ENCODE data around the gene MRPL55. TPM values are rescaled to one million over a fixed set of nuclear protein-coding genes. Genes with fewer than 3 reads are reported as not detected.

The MRPL55 gene
- total RNA-seq, 1 experiment from 2014 or later = 85.3 TPM

DNA sequence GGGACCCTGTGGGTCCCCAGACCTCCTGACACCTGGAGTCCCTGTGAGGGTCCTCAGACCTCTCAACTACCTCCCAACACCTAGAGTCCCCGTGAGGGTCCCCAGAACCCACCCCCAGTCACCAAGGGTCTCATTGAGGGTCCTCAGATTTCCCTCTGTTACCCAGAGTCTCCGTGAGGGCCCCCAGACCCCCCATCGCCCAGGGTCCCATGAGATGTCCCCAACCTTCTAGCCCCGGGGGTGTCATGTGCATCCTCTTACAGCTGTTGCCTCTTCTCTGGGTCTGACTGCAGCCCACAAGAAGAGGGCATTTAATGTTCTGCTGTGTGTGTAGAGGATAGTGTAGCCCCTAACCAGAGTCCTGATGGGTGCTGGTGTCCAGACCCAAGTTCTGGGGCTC lies 38.7 kb upstream of the MRPL55 start:
- DNase-seq (ENCODE audit: low spot score) = no peak

DNA sequence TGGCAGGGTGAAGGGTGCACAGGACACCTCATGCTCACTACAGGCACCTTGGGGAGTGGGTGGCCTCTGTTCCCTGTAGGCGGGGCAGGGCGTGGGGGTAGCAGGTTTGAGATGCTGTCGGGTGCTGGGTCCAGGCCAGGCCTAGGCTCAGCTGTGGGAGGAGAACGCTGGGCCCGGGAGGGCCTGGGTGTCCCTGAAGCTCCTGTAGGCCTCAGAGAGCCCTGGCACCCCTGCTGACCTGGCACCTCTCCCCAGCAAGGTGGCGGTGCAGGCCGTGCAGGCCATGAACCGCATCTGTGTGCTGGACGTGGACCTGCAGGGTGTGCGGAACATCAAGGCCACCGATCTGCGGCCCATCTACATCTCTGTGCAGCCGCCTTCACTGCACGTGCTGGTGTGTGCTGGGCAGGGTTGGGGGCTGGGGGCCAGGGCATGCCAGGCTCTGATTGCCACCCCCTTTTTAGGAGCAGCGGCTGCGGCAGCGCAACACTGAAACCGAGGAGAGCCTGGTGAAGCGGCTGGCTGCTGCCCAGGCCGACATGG lies 38.1 kb upstream of the MRPL55 start:
- DNase-seq (ENCODE audit: low spot score) = no peak

DNA sequence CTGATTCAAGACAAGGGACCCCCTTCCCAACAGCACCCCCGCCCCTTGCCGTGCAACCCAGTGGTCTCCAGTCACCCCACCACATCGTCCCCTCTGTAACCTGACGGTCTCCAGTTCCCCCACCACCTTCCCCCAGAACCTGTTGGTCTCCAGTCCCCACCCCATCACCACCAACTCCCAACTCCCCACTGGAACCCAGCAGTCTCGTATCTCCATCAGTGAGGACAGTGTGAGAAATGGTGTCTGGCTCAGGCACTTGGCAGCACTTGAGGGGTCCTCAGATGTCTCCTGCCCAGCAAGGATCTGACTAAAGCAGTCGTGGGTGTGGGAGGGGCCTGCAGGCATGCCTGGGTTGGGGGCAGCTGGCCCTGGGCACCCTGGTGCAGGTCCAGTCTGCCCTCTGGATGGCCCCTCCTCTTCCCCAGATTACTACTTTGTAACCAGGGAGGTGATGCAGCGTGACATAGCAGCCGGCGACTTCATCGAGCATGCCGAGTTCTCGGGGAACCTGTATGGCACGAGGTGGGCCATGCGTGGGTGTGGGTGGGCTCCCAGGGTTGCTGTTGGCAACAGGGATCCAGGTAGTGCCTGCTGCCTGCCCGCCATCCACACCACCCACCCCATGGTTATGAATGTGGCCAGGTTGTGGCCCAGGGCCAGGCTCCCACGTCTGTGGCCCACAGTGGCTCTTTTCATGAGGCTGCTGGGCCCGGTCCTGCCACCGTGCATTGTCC lies 37.5 kb upstream of the MRPL55 start:
- no peak for DNase-seq (ENCODE audit: low spot score)

DNA sequence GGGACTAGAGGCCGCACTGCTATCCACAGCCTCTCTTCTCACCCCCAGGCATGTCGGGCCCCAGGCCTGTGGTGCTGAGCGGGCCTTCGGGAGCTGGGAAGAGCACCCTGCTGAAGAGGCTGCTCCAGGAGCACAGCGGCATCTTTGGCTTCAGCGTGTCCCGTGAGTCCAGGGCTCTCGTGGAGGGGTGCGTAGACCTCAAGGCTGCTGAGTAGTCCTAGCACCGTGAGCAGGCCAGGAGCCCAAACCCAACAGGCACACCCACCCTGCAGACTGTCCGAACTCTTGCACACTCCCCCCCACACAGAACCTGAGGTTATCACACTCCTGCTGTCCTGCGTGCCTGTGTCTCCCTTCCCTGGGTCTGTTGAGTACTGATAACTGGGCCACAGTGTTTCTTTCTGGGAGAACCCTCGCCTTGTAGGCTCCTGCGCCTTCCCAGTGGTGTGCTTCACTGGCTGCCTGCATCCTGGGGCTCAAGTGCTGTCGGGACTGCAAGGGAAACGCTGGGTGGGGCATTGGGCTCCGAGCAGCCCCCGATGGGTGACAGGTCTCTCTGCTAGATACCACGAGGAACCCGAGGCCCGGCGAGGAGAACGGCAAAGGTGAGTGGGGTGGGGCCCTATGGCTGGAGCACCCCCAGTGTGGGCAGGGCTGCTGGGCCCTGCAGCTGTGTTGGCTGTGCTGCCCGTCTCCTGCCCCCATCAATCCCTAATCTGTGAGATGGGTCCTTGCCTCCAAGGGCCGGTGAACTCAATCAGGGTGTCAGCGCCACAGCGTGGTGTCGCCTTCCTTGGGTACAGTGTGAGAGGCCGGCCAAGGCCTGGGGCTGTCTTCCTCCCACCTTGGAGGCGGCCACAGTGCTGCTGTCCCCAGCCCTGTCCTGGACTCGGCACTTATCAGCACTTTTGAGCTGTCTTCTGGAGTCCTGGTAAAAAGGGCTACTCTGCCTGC lies 36.6 kb upstream of the MRPL55 start:
- no peak for DNase-seq (ENCODE audit: low spot score)

DNA sequence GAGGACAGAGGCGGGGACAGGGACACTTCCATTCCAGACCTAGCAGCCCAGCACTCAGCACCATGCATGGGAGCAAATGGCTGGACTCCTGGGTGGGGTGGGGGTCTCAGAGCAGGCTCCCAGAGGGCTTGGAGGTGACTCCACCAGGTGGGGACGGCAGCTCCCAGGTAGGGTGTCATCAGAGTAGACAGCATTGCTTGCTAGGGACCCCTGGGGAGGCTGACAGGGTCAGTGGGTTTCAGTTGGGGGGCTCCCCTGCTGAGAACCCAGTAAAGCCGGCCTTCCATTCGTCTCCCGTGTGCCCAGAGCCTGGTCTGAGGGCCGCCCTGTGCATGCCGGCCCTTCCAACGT lies 35.9 kb upstream of the MRPL55 start:
- no peak for DNase-seq (ENCODE audit: low spot score)

DNA sequence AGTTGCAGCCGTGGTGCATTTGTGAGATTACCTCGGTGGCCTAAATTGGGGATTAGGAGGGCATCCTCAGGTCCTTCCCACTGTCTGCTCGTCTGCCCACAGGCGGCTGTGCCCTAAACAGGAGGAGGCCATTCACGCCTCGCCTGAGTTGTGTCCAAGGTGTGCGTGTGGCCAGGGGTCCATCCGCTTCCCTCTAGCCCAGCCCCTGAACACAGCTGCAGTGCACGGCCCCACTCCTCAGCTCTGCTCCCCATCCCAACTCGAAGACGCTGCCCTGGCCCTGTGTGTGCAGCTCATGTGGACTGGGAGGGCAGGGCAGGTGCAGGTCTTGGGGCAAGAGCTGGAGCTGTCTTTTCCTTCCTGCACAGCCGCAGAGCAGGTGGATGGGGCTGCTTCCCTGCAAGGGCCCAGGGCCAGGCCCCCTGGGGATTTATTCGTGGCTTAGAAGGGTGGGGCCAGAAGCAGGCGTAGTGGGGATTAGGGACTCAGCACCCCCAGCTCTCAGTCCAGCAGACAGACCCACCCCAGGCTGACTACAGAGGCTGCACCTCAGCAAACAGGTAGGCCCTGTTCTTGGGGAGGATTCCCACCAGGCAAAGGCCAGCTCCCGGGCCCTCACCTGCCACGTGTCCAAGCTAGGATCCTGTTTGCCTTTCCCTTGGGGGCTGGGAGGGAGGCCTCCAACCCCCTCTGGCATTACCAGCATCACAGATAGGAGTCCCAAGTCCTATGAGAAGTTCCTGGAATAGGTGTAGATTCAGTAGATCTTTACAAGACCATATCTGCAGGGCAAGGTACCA lies 35.3 kb upstream of the MRPL55 start:
- no peak for DNase-seq (ENCODE audit: low spot score)

DNA sequence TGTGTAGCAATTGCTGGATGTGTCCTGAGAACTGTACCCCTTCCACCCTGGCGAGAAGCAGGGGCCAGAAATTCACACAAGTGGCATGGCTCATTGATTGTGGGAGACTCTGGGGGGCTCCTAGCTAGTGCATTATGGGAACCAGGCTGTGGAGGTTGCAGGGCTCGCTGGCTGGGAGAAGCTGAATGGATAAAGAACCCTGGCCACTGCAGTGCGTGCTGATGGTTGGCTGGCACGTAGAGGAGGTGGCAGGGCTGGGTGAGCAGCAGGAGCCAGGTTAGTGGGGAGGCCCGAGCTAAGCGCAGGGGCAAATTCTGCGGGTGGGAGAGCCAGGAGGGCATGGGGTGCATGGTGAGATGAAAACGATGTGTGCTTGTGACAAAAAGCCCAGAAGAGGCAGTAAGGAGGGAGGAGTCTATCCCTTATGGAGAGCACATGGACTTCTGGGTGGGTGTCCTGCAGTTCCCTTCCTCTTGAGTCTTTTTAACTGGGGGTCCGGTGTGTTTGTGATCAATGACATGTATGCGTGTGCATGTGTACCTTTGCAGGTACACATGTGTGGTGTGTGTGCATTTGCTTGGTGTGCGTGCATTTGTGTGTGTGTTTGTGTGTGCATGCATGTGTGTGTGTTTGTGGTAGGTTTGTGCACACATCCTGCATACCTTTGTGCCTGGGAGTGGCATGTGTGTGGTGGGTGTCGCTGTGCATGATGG lies 34.5 kb upstream of the MRPL55 start:
- no peak for DNase-seq (ENCODE audit: low spot score)

DNA sequence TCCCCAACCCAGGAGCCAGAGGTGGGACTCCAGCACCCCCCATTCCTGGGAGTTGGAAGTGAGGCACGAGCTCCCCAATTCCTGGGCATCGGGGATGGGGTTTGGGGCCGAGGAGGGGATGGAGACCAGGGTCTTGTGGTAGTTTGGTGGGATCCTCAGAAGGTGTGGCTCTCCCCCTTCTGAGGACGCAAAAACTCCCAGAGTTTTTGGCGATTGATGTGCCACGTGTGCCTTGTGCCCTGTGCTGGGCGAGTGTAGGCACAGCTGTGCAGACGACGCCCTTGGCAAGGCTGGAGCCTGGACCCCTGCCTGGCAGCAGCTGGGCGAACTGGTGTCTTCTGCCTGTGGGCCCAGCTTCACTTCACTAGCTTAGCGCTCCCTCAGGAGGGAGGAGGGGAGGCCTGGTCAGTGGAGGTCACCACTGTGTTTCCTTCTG lies 33.6 kb upstream of the MRPL55 start:
- no peak for DNase-seq (ENCODE audit: low spot score)

DNA sequence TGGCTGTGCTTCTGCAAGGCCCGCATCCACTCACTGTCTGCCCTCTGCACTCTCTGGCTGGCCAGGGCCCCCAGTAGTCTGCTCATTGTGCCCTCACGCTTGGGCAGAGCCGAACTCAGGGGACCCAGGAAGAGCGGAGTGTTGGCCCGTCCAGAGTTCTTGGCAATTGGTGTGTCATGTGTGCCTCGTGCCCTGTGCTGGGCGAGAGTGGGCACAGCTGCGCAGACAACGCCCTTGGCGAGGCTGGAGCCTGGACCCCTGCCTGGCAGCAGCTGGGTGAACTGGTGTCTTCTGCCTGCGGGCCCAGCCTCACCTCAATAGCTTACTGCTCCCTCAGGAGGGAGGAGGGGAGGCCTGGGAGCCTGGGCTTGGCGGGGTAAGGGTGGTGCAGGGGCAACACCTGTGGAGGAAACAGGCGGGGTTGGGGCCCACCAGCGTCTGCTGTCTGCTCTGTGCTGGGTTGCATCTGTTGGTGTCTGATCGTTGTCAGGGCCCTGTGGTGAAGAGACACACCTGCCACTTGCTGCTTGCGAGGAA lies 33.1 kb upstream of the MRPL55 start:
- DNase-seq (ENCODE audit: low spot score) = no peak

DNA sequence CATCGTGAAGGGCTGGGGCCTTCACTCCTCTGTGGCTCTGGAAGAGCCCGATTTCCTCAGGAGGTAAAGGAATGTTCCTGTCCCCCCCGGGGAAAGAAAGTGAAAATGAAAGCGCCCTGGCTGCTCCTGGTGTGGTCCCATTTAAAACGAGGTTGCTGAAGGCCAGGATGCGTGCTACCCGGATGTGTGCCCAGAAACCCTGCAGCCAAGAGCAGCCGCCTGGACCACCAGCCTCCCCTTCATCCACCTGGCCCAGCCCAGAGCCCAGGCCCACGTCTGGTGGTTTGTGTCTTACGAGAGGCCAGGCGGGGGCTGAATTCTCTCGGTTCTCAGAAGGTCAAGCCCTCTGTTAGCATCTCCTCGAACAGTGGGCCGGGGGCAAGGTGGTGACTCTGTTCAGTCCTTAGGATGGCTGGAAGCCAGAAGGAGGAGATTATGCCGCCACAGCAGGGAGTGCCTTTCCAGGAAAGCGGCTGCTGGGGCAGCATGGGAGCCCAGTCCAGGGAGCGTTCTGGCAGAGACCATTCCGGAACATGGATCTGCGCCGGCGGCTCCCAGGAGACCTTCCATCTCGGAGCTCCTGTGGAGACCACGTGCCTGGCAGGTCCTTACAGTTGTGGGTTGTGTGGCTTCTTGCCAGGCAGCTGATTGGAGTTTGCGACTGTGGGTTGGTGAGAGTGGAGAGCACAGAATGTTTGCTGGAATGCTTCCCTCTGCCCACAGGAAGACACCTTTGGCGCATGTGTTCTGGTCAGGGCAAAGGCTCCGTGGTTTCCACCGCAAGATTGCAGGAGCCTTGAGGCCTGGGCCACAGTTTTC lies 32.3 kb upstream of the MRPL55 start:
- DNase-seq (ENCODE audit: low spot score) = peak; percentile 91

DNA sequence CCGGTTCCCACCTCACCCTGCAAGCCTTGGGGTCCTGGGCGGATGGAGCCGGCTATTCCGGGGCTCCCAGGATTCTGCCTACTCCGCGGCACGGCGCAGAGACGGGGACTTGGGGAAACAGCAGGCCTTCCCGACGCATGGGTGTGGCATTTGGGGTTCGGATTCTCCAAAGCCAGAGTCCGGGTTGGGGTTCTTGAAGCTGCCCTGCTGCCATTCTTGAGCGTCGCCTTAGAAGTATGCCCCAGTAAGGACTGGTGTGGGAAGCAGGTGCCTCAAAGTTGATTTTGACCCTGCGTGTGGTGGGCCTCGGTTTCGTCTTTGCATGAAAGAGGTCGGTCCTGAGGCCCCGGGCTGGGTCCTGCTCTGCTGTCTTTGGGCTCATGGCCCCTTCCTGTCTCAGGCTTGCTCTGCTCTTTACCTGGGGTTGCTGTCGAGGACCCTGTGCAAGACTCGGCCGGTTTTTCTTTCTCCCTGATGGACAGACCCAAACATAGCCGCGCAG lies 31.7 kb upstream of the MRPL55 start:
- DNase-seq (ENCODE audit: low spot score) = no peak

DNA sequence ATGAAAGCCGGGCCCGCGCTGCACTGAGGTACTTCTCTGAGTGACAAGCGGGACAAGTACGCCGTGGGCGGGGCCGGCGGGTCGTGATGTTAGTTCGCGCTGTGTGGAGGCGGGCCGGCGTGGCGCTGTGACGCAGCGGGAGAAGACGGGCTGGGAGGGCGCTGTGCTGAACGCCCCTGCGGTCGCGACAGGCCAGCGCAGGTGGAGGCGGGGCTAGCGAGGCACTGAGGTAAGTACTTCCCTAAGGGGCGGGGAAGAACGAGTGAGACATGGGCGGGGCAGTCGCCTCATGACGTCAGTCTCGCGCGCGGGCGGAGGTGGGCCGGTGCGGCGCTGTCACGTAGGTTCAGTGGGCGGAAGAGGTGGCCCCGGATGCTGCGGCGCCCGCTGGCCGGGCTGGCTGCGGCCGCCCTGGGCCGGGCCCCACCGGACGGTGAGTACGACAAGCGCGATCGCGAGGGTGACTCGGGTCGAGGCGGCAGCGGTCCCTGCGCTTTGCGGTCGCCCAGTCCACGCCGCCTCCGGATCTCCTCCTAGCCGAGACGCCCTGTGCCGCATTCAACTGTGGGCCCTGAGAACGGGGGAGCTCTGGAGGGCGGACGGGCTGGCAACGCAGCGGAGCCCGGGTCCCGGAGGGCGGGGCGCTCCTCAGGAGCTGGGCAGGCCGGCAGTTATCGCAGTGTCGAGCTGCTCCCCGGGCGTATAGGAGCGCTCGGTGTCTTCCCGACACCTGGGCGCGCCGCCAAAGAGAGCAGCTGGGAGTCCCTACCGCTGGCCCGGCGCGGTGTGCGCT lies 31.0 kb upstream of the MRPL55 start, which contains the start of gene GUK1:
Gene GUK1, plus strand, starts transcription at position 349 of the 793 bp plus-strand sequence. Its CDS starts 24 bp downstream, at position 373.
- peak; percentile 100 for DNase-seq (ENCODE audit: low spot score)

DNA sequence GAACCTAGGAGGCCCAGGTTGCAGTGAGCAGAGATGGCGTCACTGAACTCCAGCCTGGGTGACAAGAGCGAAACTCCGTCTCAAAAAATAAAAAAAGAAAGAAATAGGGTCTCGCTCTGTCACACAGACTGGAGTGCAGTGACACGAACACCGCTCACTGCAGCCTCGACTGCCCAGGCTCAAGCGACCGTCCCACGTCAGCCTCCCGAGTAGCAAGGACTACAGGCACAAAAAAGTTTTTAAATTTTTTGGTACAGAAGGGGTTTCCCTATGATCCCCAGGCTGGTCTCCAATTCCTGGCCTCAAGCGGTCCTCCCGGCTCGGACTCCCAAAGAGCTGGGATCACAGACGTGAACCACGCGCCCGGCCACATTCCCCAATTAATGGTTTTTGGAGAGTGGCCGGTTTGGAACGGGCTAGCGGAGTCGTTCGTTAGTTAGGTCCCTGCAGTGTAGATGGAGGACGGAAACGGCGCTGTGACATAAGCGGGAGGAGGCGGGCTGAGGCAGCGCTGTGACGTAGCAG lies 30.4 kb upstream of the MRPL55 start:
- DNase-seq (ENCODE audit: low spot score) = no peak

DNA sequence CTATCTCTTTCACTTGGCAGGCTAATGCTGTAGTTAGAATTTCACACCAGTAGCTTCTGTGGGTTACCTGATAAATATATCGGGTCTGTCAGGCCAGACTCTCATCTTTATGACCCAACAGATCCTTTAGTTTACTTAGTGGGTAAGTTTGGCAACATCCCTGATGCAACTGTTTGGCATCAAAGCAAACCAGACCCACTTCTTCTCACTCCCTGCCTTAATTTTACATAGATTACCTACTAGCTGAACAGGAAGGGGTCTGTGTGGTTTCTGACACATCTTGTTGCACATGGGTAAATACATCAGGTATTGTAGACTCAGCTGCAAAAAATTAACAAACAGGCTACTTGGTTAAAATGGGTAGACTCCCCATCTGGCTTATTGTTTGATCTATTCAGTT lies 27.8 kb upstream of the MRPL55 start:
- DNase-seq (ENCODE audit: low spot score) = no peak

DNA sequence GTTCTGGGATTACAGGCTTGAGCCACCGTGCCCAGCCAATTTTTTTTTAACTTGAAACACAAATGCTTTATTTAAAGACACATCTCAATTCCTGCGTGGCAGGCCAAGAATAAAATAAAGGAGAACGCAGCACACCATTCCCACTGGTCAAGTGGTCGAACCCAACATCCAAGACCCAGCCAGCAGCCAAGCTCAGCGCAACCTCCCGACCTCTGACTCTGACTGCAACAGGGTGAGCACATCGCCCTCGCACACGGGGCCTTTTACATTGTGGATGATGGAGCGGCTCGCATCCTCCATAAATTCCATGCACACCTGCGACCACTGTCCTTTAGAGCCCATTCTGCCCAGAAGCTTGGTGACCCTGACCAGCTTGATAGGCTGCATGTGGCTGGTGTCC lies 25.5 kb upstream of the MRPL55 start:
- DNase-seq (ENCODE audit: low spot score) = no peak

DNA sequence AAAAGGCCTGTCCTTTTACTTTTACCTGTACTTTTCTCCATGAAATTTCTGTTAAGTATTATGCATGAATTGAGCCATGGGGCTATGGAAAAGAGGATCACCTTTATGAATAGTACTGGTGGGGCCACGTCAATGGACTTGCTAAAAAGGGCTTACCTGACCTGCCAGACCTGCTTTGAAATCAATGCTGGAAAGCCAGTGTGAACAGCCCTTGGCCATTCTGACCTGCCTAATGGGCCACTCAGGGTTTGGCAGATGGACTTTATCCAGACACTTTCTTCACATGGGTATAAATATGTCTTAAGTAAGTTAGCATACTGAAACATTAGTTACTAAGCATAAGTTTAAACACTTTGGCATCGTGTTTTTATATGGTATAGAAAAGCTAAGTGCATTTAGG lies 22.7 kb upstream of the MRPL55 start:
- no peak for DNase-seq (ENCODE audit: low spot score)

DNA sequence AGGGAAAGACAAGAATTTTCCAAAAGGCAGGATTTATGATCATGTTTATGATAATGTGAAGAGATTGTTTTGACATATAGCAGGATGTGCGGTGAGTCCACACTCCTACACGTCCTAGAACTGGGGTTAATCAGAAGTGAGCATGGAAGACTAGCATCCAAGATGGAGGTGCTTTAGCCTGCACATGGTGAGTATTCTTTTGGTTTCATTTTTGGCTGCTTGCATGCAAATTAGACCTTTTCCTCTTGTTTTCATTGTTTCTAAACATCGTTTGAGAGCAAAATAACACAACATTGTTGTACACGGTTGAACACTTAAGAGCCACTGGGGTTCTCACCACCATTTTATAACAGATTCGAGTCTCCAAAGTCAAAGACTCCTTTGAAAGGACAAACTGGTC lies 16.1 kb upstream of the MRPL55 start:
- no peak for DNase-seq (ENCODE audit: low spot score)

DNA sequence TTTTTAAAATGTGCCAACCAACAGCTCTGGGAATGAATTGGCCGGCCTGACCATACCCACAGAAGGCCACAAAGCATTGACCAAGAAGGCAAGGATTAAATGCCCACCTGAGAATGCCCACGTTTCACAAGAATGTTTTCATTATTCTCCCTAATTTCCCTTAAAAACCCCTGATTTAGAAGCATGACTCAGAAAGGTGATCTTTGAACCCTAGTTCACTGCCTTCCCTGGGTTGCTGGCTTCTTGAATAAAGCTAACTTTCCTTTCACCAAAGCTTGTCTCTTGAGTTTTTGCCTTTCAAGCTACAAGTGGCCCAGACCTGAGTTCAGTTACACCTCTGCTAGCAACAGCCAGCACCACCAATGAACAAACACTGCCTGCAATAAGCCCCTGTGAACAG lies 14.4 kb upstream of the MRPL55 start:
- no peak for DNase-seq (ENCODE audit: low spot score)
